ENCODE data around the gene DLG2. TPM values are rescaled to one million over a fixed set of nuclear protein-coding genes. Genes with fewer than 3 reads are reported as not detected.

The DLG2 gene
- total and polyA plus RNA-seq, 2 of the 8 experiments (the other 6 are each of a cell fraction or from before 2014, with no cell fraction given), result 1.7 to 14.3 TPM

- H2BK12ac ChIP-seq (ENCODE audit: low read depth, low read length), result no peak overlapping the region
- H3K23ac ChIP-seq (ENCODE audit: insufficient read length), result no peak overlapping the region
- ChIA-PET CTCF (ENCODE audit: partially characterized antibody) (interaction anchor here (1.6 to 1.9 kb wide), 2 partner anchors 28 to 100 kb away, joined by 5 to 7 read pairs; no protein-coding TSS in a partner anchor), POLR2A (ENCODE audit: partially characterized antibody) (no interaction called here)
- no peak overlapping the region for H3K9ac ChIP-seq (replicated peaks in 1 of 4; ENCODE audit: extremely low read depth in 1 of 4, low read depth in 3 of 4, low read length in 3 of 4)
- no peak overlapping the region for H3K4me3 ChIP-seq (ENCODE audit: extremely low read depth in 1 of 4, insufficient read depth in 2 of 4, low read depth in 3 of 4, low read length in 4 of 4)
- H3K14ac ChIP-seq (ENCODE audit: insufficient read length), result no peak overlapping the region
- no peaks in the 10 kb centered on the region for H3K79me2 ChIP-seq (ENCODE audit: control insufficient read depth in 1 of 2, insufficient read depth in 2 of 2, low read length in 2 of 2)
- H3K4ac ChIP-seq (replicated peaks; ENCODE audit: insufficient read length, low read depth, low read length), result no peak overlapping the region
- H3K23me2 ChIP-seq (ENCODE audit: low read depth, low read length), result no peaks in the 10 kb centered on the region
- H3K79me1 ChIP-seq (ENCODE audit: low read depth, low read length), result no peaks in the 10 kb centered on the region
- WGBS, 2 experiments (ENCODE audit: extremely low coverage in 1 of 2, insufficient coverage in 1 of 2, insufficient read length in 1 of 2, insufficient replicate concordance in 2 of 2, low coverage in 1 of 2, low lambda C conversion rate in 2 of 2, missing lambda C conversion rate in 1 of 2), result 98% methylated on average over 2 of the region's 2 CpGs; no CpG with 5 or more reads in 1 of the 2 experiments
- no peaks in the 10 kb centered on the region for H4K20me1 ChIP-seq (replicated peaks in 1 of 2; ENCODE audit: control insufficient read depth in 1 of 2, insufficient read depth in 2 of 2, low read length in 2 of 2)
- H3K27me3 ChIP-seq (replicated peaks in 1 of 4; ENCODE audit: control insufficient read depth in 3 of 4, extremely low read depth in 1 of 4, insufficient read depth in 3 of 4, low read length in 3 of 4), result no peaks in the 10 kb centered on the region
- DNase-seq (ENCODE audit: low read depth in 1 of 2, low spot score in 2 of 2) (no peak), FAIRE-seq (no peak)
- H3K4me2 ChIP-seq (ENCODE audit: insufficient read depth in 1 of 2, low read depth in 2 of 2, low read length in 2 of 2), result no peak overlapping the region
- no peak overlapping the region for H3K56ac ChIP-seq (replicated peaks; ENCODE audit: insufficient read length, low read depth, low read length)
- H3K4me1 ChIP-seq (replicated peaks in 1 of 4; ENCODE audit: control insufficient read depth in 3 of 4, insufficient read depth in 4 of 4, low read length in 3 of 4), result no peaks in the 10 kb centered on the region
- H2BK120ac ChIP-seq (replicated peaks; ENCODE audit: low read depth, low read length), result no peak overlapping the region
- no peak overlapping the region for H4K91ac ChIP-seq (replicated peaks; ENCODE audit: insufficient read length, low read length)
- TF ChIP-seq ATF2 (IDR thresholded peaks at IDR 0.05; ENCODE audit: low read length), result no peak
- H4K8ac ChIP-seq (ENCODE audit: extremely low read depth, insufficient read depth, low read length), result no peak overlapping the region
- H2BK15ac ChIP-seq (ENCODE audit: low read length), result no peak overlapping the region
- no peaks in the 10 kb centered on the region for H3K9me3 ChIP-seq (ENCODE audit: insufficient read depth in 2 of 2, low read depth in 1 of 2, low read length in 1 of 2)
- H4K5ac ChIP-seq (ENCODE audit: insufficient read length, low read depth, low read length), result no peak overlapping the region
- no peak overlapping the region for H3K27ac ChIP-seq (ENCODE audit: low read depth, low read length)
- no peak overlapping the region for H2BK20ac ChIP-seq (ENCODE audit: low read length)
- no peak overlapping the region for H2AK5ac ChIP-seq (ENCODE audit: low read depth, low read length)
- H3K36me3 ChIP-seq (ENCODE audit: control insufficient read depth in 2 of 4, insufficient read depth in 4 of 4, low read length in 3 of 4), result no peaks in the 10 kb centered on the region
- no peak overlapping the region for H2AFZ ChIP-seq (ENCODE audit: low read length)
- no peak overlapping the region for H2BK5ac ChIP-seq (ENCODE audit: low read depth, low read length)
- H3K18ac ChIP-seq (ENCODE audit: extremely low read depth, low read length), result no peak overlapping the region
Measured at GRCh38 chr11:84496122-84496521, 1131.0 kb downstream of the DLG2 start.
